ENCODE measurements around the gene SHF.

The SHF gene

GRCh38 chr15:45180201-45180600 is 7.6 kb downstream of the SHF start:
- Histone ChIP-seq H3K9me3 (ENCODE audit: control insufficient read depth, insufficient read depth, low read depth, low read length) (no peaks in the 10 kb centered on the region), H3K36me3 (ENCODE audit: control insufficient read depth in 2 of 2, insufficient read depth in 1 of 2, low read length in 2 of 2) (no peaks in the 10 kb centered on the region), H3K4me3 (ENCODE audit: low read depth, low read length) (no peak overlapping the region), H3K27ac (ENCODE audit: extremely low read depth, low read depth, low read length) (no peak overlapping the region), H3K4me1 (ENCODE audit: control insufficient read depth, insufficient read depth, low read length) (no peaks in the 10 kb centered on the region; the same call in 1 of the 2 replicates)
- no peak for TF ChIP-seq HOXA7 (CRISPR knock-in tag; IDR thresholded peaks at IDR 0.05; ENCODE audit: borderline replicate concordance)
- POLR2A ChIA-PET: no interaction called here
- CTCF ChIA-PET: interaction anchor here (1.0 to 4.1 kb wide), 7 partner anchors 9 to 62 kb away, joined by 3 to 15 read pairs (median 5); no protein-coding TSS in a partner anchor

- no peaks in the 10 kb centered on the region; the same call in 1 of the 2 replicates for H3K4me1 ChIP-seq (ENCODE audit: control insufficient read depth, insufficient read depth, low read length)
Observed at GRCh38 chr15:45179221-45179985, 8.4 kb downstream of the SHF start.

GRCh38 chr15:45177285-45177684 is 10.5 kb downstream of the SHF start:
- CTCF ChIA-PET: interaction anchor here (0.8 to 4.1 kb wide), 4 partner anchors 10 to 280 kb away, joined by 3 to 15 read pairs (median 6); no protein-coding TSS in a partner anchor
- H3K36me3 ChIP-seq (ENCODE audit: control insufficient read depth in 2 of 2, insufficient read depth in 1 of 2, low read length in 2 of 2): no peaks in the 10 kb centered on the region
- POLR2A ChIA-PET: no interaction called here
- no peaks in the 10 kb centered on the region for H3K4me1 ChIP-seq (ENCODE audit: control insufficient read depth, insufficient read depth, low read length)
- H3K4me3 ChIP-seq (ENCODE audit: low read depth, low read length): no peak overlapping the region
- no peak for TF ChIP-seq ZNF391 (tag by site-specific recombination; IDR thresholded peaks at IDR 0.05; ENCODE audit: borderline replicate concordance, low read depth)
- TF ChIP-seq ZNF701 (tag by site-specific recombination; IDR thresholded peaks at IDR 0.05): no peak
- no peaks in the 10 kb centered on the region for H3K9me3 ChIP-seq (ENCODE audit: control insufficient read depth, insufficient read depth, low read depth, low read length)
- H3K27ac ChIP-seq (ENCODE audit: extremely low read depth, low read depth, low read length): no peak overlapping the region

More at GRCh38 chr15:45179221-45179985, 8.4 kb downstream of the SHF start:
- Histone ChIP-seq H3K4me3 (ENCODE audit: low read depth, low read length) (no peak overlapping the region), H3K27ac (ENCODE audit: extremely low read depth, low read depth, low read length) (no peak overlapping the region), H3K9me3 (ENCODE audit: control insufficient read depth, insufficient read depth, low read depth, low read length) (no peaks in the 10 kb centered on the region), H3K36me3 (ENCODE audit: control insufficient read depth in 2 of 2, insufficient read depth in 1 of 2, low read length in 2 of 2) (no peaks in the 10 kb centered on the region)
- TF ChIP-seq PRDM6 (tag by site-specific recombination; IDR thresholded peaks at IDR 0.05): no peak
- TF ChIP-seq ZIC2 (tag by site-specific recombination; IDR thresholded peaks at IDR 0.05): peak; percentile 23
- CTCF ChIA-PET: interaction anchor here (0.6 to 4.1 kb wide), 7 partner anchors 8 to 468 kb away, joined by 3 to 15 read pairs (median 3); no protein-coding TSS in a partner anchor
- POLR2A ChIA-PET: no interaction called here

- Histone ChIP-seq H3K4me3 (ENCODE audit: low read depth, low read length) (no peak overlapping the region), H3K27ac (ENCODE audit: extremely low read depth, low read depth, low read length) (no peak overlapping the region), H3K4me1 (ENCODE audit: control insufficient read depth, insufficient read depth, low read length) (no peaks in the 10 kb centered on the region), H3K36me3 (ENCODE audit: control insufficient read depth in 2 of 2, insufficient read depth in 1 of 2, low read length in 2 of 2) (no peaks in the 10 kb centered on the region), H3K9me3 (ENCODE audit: control insufficient read depth, insufficient read depth, low read depth, low read length) (no peaks in the 10 kb centered on the region)
- TF ChIP-seq ZNF558 (tag by site-specific recombination; IDR thresholded peaks at IDR 0.05) (no peak), SETDB1 (IDR thresholded peaks at IDR 0.05; ENCODE audit: insufficient read length, low read length) (no peak), ZBTB48 (tag by site-specific recombination; IDR thresholded peaks at IDR 0.05) (no peak), MYNN (tag by site-specific recombination; IDR thresholded peaks at IDR 0.05; ENCODE audit: borderline replicate concordance) (no peak), ZNF274 (IDR thresholded peaks at IDR 0.05; ENCODE audit: low read length) (no peak), ZNF274 (tag by site-specific recombination; IDR thresholded peaks at IDR 0.05; ENCODE audit: borderline replicate concordance) (no peak), ZNF112 (tag by site-specific recombination; IDR thresholded peaks at IDR 0.05) (no peak), ZNF488 (tag by site-specific recombination; IDR thresholded peaks at IDR 0.05) (no peak), ZNF555 (tag by site-specific recombination; conservative IDR thresholded peaks at IDR 0.05) (no peak), PBX3 (CRISPR knock-in tag; IDR thresholded peaks at IDR 0.05) (no peak)
- ChIA-PET POLR2A (interaction anchor here (1.1 kb wide), 1 partner anchor 13 kb away, joined by 3 read pairs; the partner anchor contains the start of gene SHF), CTCF (no interaction called here)
Observed at GRCh38 chr15:45174577-45174976, 13.2 kb downstream of the SHF start.
